Neutrophil (primary cell): ENCODE results near the gene ZNRD2.
"Not testable (repeated sequence)": the region's sequence is repeated elsewhere in the genome, so short reads cannot be mapped to it uniquely, and the experiment has no call there.

Experiments used
- H3K27ac ChIP-seq: fragments of 200-600 bp; sonication (generic); 2 replicates; pipeline ENCODE4 v1.5.1; 2016; ENCODE audit warnings: mild to moderate bottlenecking, moderate library complexity
- H3K27me3 ChIP-seq: fragments of 200-600 bp; sonication (generic); 2 replicates; pipeline ENCODE4 v1.6.0; 2016; ENCODE audit warnings: mild to moderate bottlenecking
- H3K36me3 ChIP-seq: fragments of 200-600 bp; sonication (generic); 2 replicates; pipeline ENCODE4 v1.5.1; 2017
- H3K4me1 ChIP-seq, 2 experiments: fragments of 200-600 bp in 1 of 2; sonication (generic) in 1 of 2; 1 replicate in 1 of 2; 2 replicates in 1 of 2; pipeline versions ENCODE4 v1.5.1 to v1.6.1; 2013 to 2016; ENCODE audit warnings: low read depth in 1 of 2, low read length in 1 of 2, mild to moderate bottlenecking in 1 of 2, moderate library complexity in 1 of 2; ENCODE audit not compliant: control insufficient read depth in 1 of 2, insufficient read depth in 1 of 2
- H3K4me3 ChIP-seq, 2 experiments: fragments of 200-600 bp in 1 of 2; sonication (generic) in 1 of 2; 1 replicate in 1 of 2; 2 replicates in 1 of 2; pipeline ENCODE4 v1.5.1; 2013 to 2016; ENCODE audit warnings: low read depth in 1 of 2, low read length in 1 of 2, mild to moderate bottlenecking in 1 of 2, moderate library complexity in 1 of 2
- H3K9me3 ChIP-seq: fragments of 200-600 bp; sonication (generic); 2 replicates; pipeline ENCODE4 v1.5.1; 2016
- TF ChIP-seq, protein P1 (sequence below): fragments of 200-600 bp; sonication (generic); IDR thresholded peaks from 2 replicates; pipeline ENCODE4 v1.5.1; 2016; ENCODE audit warnings: antibody characterized with exemption

ZNRD2 gene

DNA sequence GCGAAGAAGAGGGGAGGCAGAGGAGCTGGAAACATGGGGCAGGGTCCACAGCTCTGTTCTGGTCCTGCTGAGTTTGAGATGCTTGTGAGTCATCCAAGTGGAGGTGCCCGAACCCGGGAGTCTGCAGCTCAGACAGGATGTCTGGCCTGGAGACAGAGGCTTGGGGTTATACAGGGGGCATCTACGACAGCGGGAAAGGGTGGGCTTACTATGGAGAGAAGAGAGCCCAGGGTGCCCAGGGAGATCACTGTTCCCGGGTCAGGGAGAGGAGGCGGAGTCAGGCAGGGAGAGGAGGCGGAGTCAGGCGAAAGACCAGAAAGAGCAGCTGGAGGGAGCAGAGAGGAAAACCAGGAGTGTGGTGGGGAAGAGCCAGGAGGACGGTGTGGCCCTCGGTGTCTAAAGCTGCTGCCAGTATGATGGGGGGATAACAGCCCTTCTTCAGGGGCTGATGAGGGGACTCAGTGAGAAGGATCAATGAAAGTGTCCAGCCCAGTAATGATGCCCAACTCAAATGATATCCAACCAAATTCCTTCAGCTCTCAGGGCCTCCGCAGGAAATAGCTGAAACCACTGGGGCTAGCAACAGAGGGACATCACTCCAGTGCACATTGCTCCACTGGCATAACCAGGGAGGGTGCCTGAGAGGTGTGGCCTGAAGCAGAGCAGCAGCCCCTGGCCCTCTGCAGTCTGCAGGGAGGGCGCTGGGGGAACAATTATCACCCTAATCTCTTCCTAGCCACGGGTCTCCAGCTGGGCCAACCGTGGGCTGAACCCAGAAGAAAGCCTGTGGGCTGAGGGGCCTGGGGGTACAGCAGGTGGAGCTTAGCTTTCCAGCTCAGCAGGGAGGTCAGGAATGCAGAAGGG, 9.5 kb upstream of the ZNRD2 start:
- Histone ChIP-seq H3K4me1 (peaks cover 8 to 18% of the 10 kb centered on the region in 2 experiments), H3K4me3 (no peak overlapping the region)
- TF ChIP-seq, protein P1, sequence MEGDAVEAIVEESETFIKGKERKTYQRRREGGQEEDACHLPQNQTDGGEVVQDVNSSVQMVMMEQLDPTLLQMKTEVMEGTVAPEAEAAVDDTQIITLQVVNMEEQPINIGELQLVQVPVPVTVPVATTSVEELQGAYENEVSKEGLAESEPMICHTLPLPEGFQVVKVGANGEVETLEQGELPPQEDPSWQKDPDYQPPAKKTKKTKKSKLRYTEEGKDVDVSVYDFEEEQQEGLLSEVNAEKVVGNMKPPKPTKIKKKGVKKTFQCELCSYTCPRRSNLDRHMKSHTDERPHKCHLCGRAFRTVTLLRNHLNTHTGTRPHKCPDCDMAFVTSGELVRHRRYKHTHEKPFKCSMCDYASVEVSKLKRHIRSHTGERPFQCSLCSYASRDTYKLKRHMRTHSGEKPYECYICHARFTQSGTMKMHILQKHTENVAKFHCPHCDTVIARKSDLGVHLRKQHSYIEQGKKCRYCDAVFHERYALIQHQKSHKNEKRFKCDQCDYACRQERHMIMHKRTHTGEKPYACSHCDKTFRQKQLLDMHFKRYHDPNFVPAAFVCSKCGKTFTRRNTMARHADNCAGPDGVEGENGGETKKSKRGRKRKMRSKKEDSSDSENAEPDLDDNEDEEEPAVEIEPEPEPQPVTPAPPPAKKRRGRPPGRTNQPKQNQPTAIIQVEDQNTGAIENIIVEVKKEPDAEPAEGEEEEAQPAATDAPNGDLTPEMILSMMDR, result no peak

DNA sequence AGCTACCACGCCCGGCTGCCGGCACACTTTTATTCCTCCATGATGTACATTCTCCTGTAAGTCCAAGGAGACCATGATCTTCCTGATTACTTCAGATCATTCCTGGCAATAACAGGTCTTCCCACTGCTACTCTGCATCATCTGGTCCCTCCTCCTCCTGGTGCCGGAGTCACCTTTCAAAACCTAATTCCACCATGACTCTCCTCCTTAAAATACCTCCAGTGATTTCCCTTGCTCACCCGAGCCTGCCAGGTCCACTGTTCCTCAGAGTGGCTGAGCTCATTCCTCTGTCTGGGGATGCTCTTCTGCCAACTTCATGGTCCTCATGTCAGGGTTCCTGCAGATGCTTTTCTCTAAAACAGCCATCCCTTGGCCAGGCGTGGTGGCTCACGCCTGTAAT, 8.3 kb upstream of the ZNRD2 start:
- no peaks in the 10 kb centered on the region for H3K36me3 ChIP-seq
- no peaks in the 10 kb centered on the region for H3K9me3 ChIP-seq
- no peak overlapping the region for H3K4me3 ChIP-seq
- no peak overlapping the region for H3K27ac ChIP-seq
- peaks cover 58% of the 10 kb centered on the region for H3K27me3 ChIP-seq
- H3K4me1 ChIP-seq, result peaks cover 12 to 18% of the 10 kb centered on the region in 2 experiments
- TF ChIP-seq, protein P1, result no peak

More for the DNA sequence above, 9.5 kb upstream of the ZNRD2 start:
- H3K27ac ChIP-seq, result no peak overlapping the region
- peaks cover 70% of the 10 kb centered on the region for H3K27me3 ChIP-seq
- H3K9me3 ChIP-seq, result no peaks in the 10 kb centered on the region
- no peaks in the 10 kb centered on the region for H3K36me3 ChIP-seq

DNA sequence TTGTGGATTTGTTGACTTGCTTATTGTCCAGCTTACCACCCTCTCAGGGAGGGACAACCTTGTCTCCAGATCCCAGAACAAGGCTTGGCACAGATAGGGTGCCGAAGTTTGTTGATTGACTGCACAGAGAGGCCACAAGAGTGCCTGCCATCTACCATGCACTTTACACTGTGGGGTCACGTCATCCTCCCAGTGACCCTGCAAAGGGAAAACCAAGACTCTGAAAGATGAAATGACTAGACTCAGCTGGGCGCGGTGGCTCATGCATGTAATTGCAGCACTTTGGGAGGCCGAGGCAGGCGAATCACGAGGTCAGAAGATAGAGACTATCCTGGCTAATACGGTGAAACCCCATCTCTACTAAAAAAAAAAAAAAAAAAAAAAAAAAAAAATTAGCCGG, 7.5 kb upstream of the ZNRD2 start:
- Histone ChIP-seq H3K9me3 (no peaks in the 10 kb centered on the region), H3K4me3 (no peak overlapping the region), H3K27me3 (peaks cover 50% of the 10 kb centered on the region), H3K27ac (no peak overlapping the region), H3K36me3 (no peaks in the 10 kb centered on the region), H3K4me1 (peaks cover 12 to 18% of the 10 kb centered on the region in 2 experiments)
- TF ChIP-seq, protein P1, result no peak

DNA sequence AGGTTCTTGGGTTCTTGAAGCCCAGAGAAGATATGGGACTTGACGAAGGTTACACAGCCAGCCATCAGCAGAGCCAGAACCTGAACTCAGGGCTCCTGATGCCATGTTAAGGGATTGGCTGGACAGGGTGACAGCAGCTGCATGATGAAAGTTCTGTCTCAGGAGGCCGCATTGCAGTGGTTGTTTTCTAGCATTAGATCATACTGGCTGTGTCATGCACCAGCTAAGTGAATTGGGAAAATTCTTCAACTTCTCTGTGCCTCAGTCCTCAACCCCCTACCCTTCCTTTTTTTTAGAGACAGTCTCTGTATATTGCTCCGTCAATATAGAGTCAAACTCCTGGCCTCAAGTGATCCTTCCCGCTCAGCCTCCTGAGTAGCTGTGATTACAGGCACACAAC, 6.7 kb upstream of the ZNRD2 start:
- Histone ChIP-seq H3K27ac (no peak overlapping the region), H3K9me3 (no peaks in the 10 kb centered on the region), H3K27me3 (peaks cover 42% of the 10 kb centered on the region), H3K4me3 (no peak overlapping the region), H3K36me3 (no peaks in the 10 kb centered on the region), H3K4me1 (peaks cover 12 to 15% of the 10 kb centered on the region in 2 experiments)
- TF ChIP-seq, protein P1, result no peak

DNA sequence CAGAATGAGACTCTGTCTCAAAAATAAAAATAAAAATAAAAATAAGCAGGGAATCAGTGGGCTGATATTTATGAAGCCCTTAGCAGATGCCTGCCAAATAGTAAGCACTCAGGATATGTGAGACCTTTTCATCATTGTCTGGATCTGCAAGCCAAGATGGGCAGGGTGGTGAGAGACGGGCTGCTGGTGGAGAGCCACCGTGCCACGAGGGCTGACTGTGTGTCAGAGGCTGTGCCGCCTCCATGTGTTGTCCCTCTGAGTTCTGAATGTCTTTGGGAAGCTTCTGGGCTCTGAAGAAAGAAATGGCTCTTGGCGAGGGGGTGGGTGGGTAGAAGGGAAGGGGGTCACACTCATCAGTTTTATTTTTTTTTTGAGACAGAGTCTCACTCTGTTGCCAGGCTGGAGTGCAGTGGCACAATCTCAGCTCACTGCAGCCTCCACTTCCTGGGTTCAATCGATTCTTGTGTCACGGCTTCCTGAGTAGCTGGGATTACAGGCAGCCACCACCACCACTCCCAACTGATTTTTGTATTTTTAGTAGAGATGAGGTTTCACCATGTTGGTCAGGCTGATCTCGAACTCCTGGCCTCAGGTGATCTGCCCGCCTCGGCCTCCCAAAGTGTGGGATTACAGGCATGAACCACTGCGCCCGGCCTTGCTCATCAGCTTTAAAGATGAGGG, 5.3 kb upstream of the ZNRD2 start:
- H3K36me3 ChIP-seq, H3K4me3 ChIP-seq, H3K9me3 ChIP-seq, H3K27ac ChIP-seq: not testable (repeated sequence)
- Histone ChIP-seq H3K4me1 (peaks cover 19 to 23% of the 10 kb centered on the region in 2 experiments), H3K27me3 (peaks cover 28% of the 10 kb centered on the region)
